ENCODE results near the gene JOSD2. TPM values are rescaled to one million over a fixed set of nuclear protein-coding genes. Genes with fewer than 3 reads are reported as not detected.

JOSD2 gene
- polyA plus RNA-seq, 2 donors = 39.4 to 54.5 TPM

GRCh38 chr19:50497022-50497405 is 14.0 kb downstream of the JOSD2 start:
- H3K9me3 ChIP-seq (ENCODE audit: control insufficient read depth in 2 of 2, insufficient read depth in 1 of 2, low read depth in 1 of 2, low read length in 1 of 2) = no peaks in the 10 kb centered on the region
- H3K27ac ChIP-seq (ENCODE audit: low read depth in 2 of 2, low read length in 1 of 2) = no peak overlapping the region
- WGBS, 2 donors = 75 to 76% methylated on average over 8 of the region's 8 CpGs
- H3K4me3 ChIP-seq (ENCODE audit: low read depth in 1 of 2, low read length in 2 of 2) = no peak overlapping the region
- H3K36me3 ChIP-seq (ENCODE audit: control insufficient read depth in 2 of 2, insufficient read depth in 2 of 2, low read length in 1 of 2) = no peaks in the 10 kb centered on the region
- no peaks in the 10 kb centered on the region for H3K4me1 ChIP-seq (ENCODE audit: control insufficient read depth in 2 of 2, insufficient read depth in 2 of 2, low read length in 1 of 2)
- no peaks in the 10 kb centered on the region for H3K27me3 ChIP-seq (ENCODE audit: control insufficient read depth in 1 of 2, insufficient read depth in 2 of 2, low read length in 2 of 2)

- 70 to 73% methylated on average over 23 to 30 of the region's 30 CpGs for WGBS, 2 donors
- Histone ChIP-seq H3K27ac (ENCODE audit: low read depth in 2 of 2, low read length in 1 of 2) (no peak overlapping the region), H3K27me3 (ENCODE audit: control insufficient read depth in 1 of 2, insufficient read depth in 2 of 2, low read length in 2 of 2) (no peaks in the 10 kb centered on the region), H3K4me3 (ENCODE audit: low read depth in 1 of 2, low read length in 2 of 2) (no peak overlapping the region), H3K36me3 (ENCODE audit: control insufficient read depth in 2 of 2, insufficient read depth in 2 of 2, low read length in 1 of 2) (no peaks in the 10 kb centered on the region), H3K9me3 (ENCODE audit: control insufficient read depth in 2 of 2, insufficient read depth in 1 of 2, low read depth in 1 of 2, low read length in 1 of 2) (no peaks in the 10 kb centered on the region), H3K4me1 (ENCODE audit: control insufficient read depth in 2 of 2, insufficient read depth in 2 of 2, low read length in 1 of 2) (no peaks in the 10 kb centered on the region)
Measured at GRCh38 chr19:50496189-50497021, 14.6 kb downstream of the JOSD2 start.

- Histone ChIP-seq H3K27me3 (ENCODE audit: control insufficient read depth in 1 of 2, insufficient read depth in 2 of 2, low read length in 2 of 2) (no peaks in the 10 kb centered on the region), H3K27ac (ENCODE audit: low read depth in 2 of 2, low read length in 1 of 2) (no peak overlapping the region), H3K4me1 (ENCODE audit: control insufficient read depth in 2 of 2, insufficient read depth in 2 of 2, low read length in 1 of 2) (no peaks in the 10 kb centered on the region), H3K36me3 (ENCODE audit: control insufficient read depth in 2 of 2, insufficient read depth in 2 of 2, low read length in 1 of 2) (no peaks in the 10 kb centered on the region), H3K9me3 (ENCODE audit: control insufficient read depth in 2 of 2, insufficient read depth in 1 of 2, low read depth in 1 of 2, low read length in 1 of 2) (no peaks in the 10 kb centered on the region), H3K4me3 (ENCODE audit: low read depth in 1 of 2, low read length in 2 of 2) (no peak overlapping the region)
- WGBS, 2 donors = 89 to 92% methylated on average over 5 of the region's 5 CpGs
Measured at GRCh38 chr19:50495020-50495531, 15.9 kb downstream of the JOSD2 start.

GRCh38 chr19:50494186-50495019 is 16.6 kb downstream of the JOSD2 start:
- no peaks in the 10 kb centered on the region for H3K9me3 ChIP-seq (ENCODE audit: control insufficient read depth in 2 of 2, insufficient read depth in 1 of 2, low read depth in 1 of 2, low read length in 1 of 2)
- WGBS, 2 donors = 62 to 63% methylated on average over 6 to 7 of the region's 7 CpGs
- H3K27me3 ChIP-seq (ENCODE audit: control insufficient read depth in 1 of 2, insufficient read depth in 2 of 2, low read length in 2 of 2) = no peaks in the 10 kb centered on the region
- H3K4me1 ChIP-seq (ENCODE audit: control insufficient read depth in 2 of 2, insufficient read depth in 2 of 2, low read length in 1 of 2) = no peaks in the 10 kb centered on the region
- H3K36me3 ChIP-seq (ENCODE audit: control insufficient read depth in 2 of 2, insufficient read depth in 2 of 2, low read length in 1 of 2) = no peaks in the 10 kb centered on the region
- no peak overlapping the region for H3K4me3 ChIP-seq (ENCODE audit: low read depth in 1 of 2, low read length in 2 of 2)
- no peak overlapping the region for H3K27ac ChIP-seq (ENCODE audit: low read depth in 2 of 2, low read length in 1 of 2)

- H3K4me3 ChIP-seq (ENCODE audit: low read depth in 1 of 2, low read length in 2 of 2) = no peak overlapping the region
- no peaks in the 10 kb centered on the region for H3K36me3 ChIP-seq (ENCODE audit: control insufficient read depth in 2 of 2, insufficient read depth in 2 of 2, low read length in 1 of 2)
- no peaks in the 10 kb centered on the region for H3K9me3 ChIP-seq (ENCODE audit: control insufficient read depth in 2 of 2, insufficient read depth in 1 of 2, low read depth in 1 of 2, low read length in 1 of 2)
- H3K4me1 ChIP-seq (ENCODE audit: control insufficient read depth in 2 of 2, insufficient read depth in 2 of 2, low read length in 1 of 2) = no peaks in the 10 kb centered on the region
- 70 to 74% methylated on average over 6 to 8 of the region's 8 CpGs for WGBS, 2 donors
- no peaks in the 10 kb centered on the region for H3K27me3 ChIP-seq (ENCODE audit: control insufficient read depth in 1 of 2, insufficient read depth in 2 of 2, low read length in 2 of 2)
- no peak overlapping the region for H3K27ac ChIP-seq (ENCODE audit: low read depth in 2 of 2, low read length in 1 of 2)
Measured at GRCh38 chr19:50493171-50493570, 17.8 kb downstream of the JOSD2 start.

- 6 to 19% methylated on average over 9 to 11 of the region's 12 CpGs for WGBS, 2 donors
- H3K9me3 ChIP-seq (ENCODE audit: control insufficient read depth in 2 of 2, insufficient read depth in 1 of 2, low read depth in 1 of 2, low read length in 1 of 2) = no peaks in the 10 kb centered on the region
- no peaks in the 10 kb centered on the region for H3K27me3 ChIP-seq (ENCODE audit: control insufficient read depth in 1 of 2, insufficient read depth in 2 of 2, low read length in 2 of 2)
- no peaks in the 10 kb centered on the region for H3K36me3 ChIP-seq (ENCODE audit: control insufficient read depth in 2 of 2, insufficient read depth in 2 of 2, low read length in 1 of 2)
- no peak overlapping the region for H3K27ac ChIP-seq (ENCODE audit: low read depth in 2 of 2, low read length in 1 of 2)
- H3K4me1 ChIP-seq (ENCODE audit: control insufficient read depth in 2 of 2, insufficient read depth in 2 of 2, low read length in 1 of 2) = peaks cover 0 to under 1% of the 10 kb centered on the region in 2 donors
- H3K4me3 ChIP-seq (ENCODE audit: low read depth in 1 of 2, low read length in 2 of 2) = no peak overlapping the region
Measured at GRCh38 chr19:50492303-50493052, 18.5 kb downstream of the JOSD2 start.

- Histone ChIP-seq H3K4me1 (ENCODE audit: control insufficient read depth in 2 of 2, insufficient read depth in 2 of 2, low read length in 1 of 2) (peaks cover 0 to 4% of the 10 kb centered on the region in 2 donors), H3K9me3 (ENCODE audit: control insufficient read depth in 2 of 2, insufficient read depth in 1 of 2, low read depth in 1 of 2, low read length in 1 of 2) (no peaks in the 10 kb centered on the region), H3K27ac (ENCODE audit: low read depth in 2 of 2, low read length in 1 of 2) (no peak overlapping the region), H3K36me3 (ENCODE audit: control insufficient read depth in 2 of 2, insufficient read depth in 2 of 2, low read length in 1 of 2) (no peaks in the 10 kb centered on the region), H3K4me3 (ENCODE audit: low read depth in 1 of 2, low read length in 2 of 2) (no peak overlapping the region), H3K27me3 (ENCODE audit: control insufficient read depth in 1 of 2, insufficient read depth in 2 of 2, low read length in 2 of 2) (no peaks in the 10 kb centered on the region)
- 41 to 45% methylated on average over 26 of the region's 26 CpGs for WGBS, 2 donors
Measured at GRCh38 chr19:50490991-50491472, 20.0 kb downstream of the JOSD2 start.

- Histone ChIP-seq H3K27me3 (ENCODE audit: control insufficient read depth in 1 of 2, insufficient read depth in 2 of 2, low read length in 2 of 2) (no peaks in the 10 kb centered on the region), H3K27ac (ENCODE audit: low read depth in 2 of 2, low read length in 1 of 2) (no peak overlapping the region), H3K36me3 (ENCODE audit: control insufficient read depth in 2 of 2, insufficient read depth in 2 of 2, low read length in 1 of 2) (no peaks in the 10 kb centered on the region), H3K4me1 (ENCODE audit: control insufficient read depth in 2 of 2, insufficient read depth in 2 of 2, low read length in 1 of 2) (peaks cover 0 to 4% of the 10 kb centered on the region in 2 donors), H3K4me3 (ENCODE audit: low read depth in 1 of 2, low read length in 2 of 2) (peak overlapping the region in 1 of 2 donors; percentile 2), H3K9me3 (ENCODE audit: control insufficient read depth in 2 of 2, insufficient read depth in 1 of 2, low read depth in 1 of 2, low read length in 1 of 2) (no peaks in the 10 kb centered on the region)
- 92 to 95% methylated on average over 18 of the region's 18 CpGs for WGBS, 2 donors
Measured at GRCh38 chr19:50490411-50490811, 20.6 kb downstream of the JOSD2 start.

GRCh38 chr19:50489461-50490011 is 21.5 kb downstream of the JOSD2 start:
- no peaks in the 10 kb centered on the region for H3K27me3 ChIP-seq (ENCODE audit: control insufficient read depth in 1 of 2, insufficient read depth in 2 of 2, low read length in 2 of 2)
- WGBS, 2 donors = 53 to 61% methylated on average over 23 to 24 of the region's 24 CpGs
- H3K9me3 ChIP-seq (ENCODE audit: control insufficient read depth in 2 of 2, insufficient read depth in 1 of 2, low read depth in 1 of 2, low read length in 1 of 2) = peaks cover 0 to 3% of the 10 kb centered on the region in 2 donors

More at GRCh38 chr19:50489461-50490011, 21.5 kb downstream of the JOSD2 start:
- Histone ChIP-seq H3K4me1 (ENCODE audit: control insufficient read depth in 2 of 2, insufficient read depth in 2 of 2, low read length in 1 of 2) (peaks cover 0 to 4% of the 10 kb centered on the region in 2 donors), H3K27ac (ENCODE audit: low read depth in 2 of 2, low read length in 1 of 2) (no peak overlapping the region), H3K4me3 (ENCODE audit: low read depth in 1 of 2, low read length in 2 of 2) (no peak overlapping the region), H3K36me3 (ENCODE audit: control insufficient read depth in 2 of 2, insufficient read depth in 2 of 2, low read length in 1 of 2) (peaks cover 0 to 3% of the 10 kb centered on the region in 2 donors)
